TTC549 (cell line): Measurements from ENCODE around the gene GLIPR1L2.

ENCODE experiments used
- FAIRE-seq: peaks from 2 replicates; lab custom pipeline; 2012; peaks lifted over from hg19 to GRCh38; lab: Jason Lieb, UNC

The GLIPR1L2 gene

GRCh38 chr12:75478116-75478794 lies 87.4 kb downstream of the GLIPR1L2 start:
- FAIRE-seq: no peak

GRCh38 chr12:75479963-75480461 lies 89.1 kb downstream of the GLIPR1L2 start:
- FAIRE-seq: no peak

- FAIRE-seq: no peak
Observed at GRCh38 chr12:75480469-75480949, 89.6 kb downstream of the GLIPR1L2 start, which contains the start of gene GLIPR1. Gene GLIPR1 (plus strand): TSS chr12:75480755. CDS start chr12:75480881, 126 bp downstream.

- no peak for FAIRE-seq
Observed at GRCh38 chr12:75481013-75481705, 90.3 kb downstream of the GLIPR1L2 start.

- no peak for FAIRE-seq
Observed at GRCh38 chr12:75481774-75482173, 90.9 kb downstream of the GLIPR1L2 start.
